Thyroid gland (tissue), 4 donors: ENCODE measurements around the gene BRDT. TPM values are rescaled to one million over a fixed set of nuclear protein-coding genes. Genes with fewer than 3 reads are reported as not detected.

Experiments used
- DNase-seq, 2 donors: peaks; one replicate each; pipeline ENCODE4 v3.0.0-alpha.2; 2019
- H3K27ac ChIP-seq, 3 donors: fragments of 200-600 bp; sonication (generic); 1 replicate in 2 of 3; 2 replicates in 1 of 3; pipeline ENCODE4 v1.5.1; 2016 to 2019; ENCODE audit warnings: mild to moderate bottlenecking in 1 of 3, moderate library complexity in 1 of 3
- H3K27me3 ChIP-seq: fragments of 200-600 bp; sonication (generic); one replicate; pipeline ENCODE4 v1.5.1; 2019
- H3K36me3 ChIP-seq, 2 donors: fragments of 200-600 bp; sonication (generic); one replicate each; pipeline ENCODE4 v1.5.1; 2016 to 2019
- H3K4me1 ChIP-seq, 2 donors: fragments of 200-600 bp; sonication (generic); one replicate each; pipeline ENCODE4 v1.5.1; 2017 to 2019
- H3K4me3 ChIP-seq, 3 donors: fragments of 200-600 bp; sonication (generic); replicated peaks in 1 of 3; 1 replicate in 2 of 3; 2 replicates in 1 of 3; pipeline ENCODE4 v1.5.1; 2016; ENCODE audit warnings: mild to moderate bottlenecking in 1 of 3
- H3K9me3 ChIP-seq: fragments of 200-600 bp; sonication (generic); one replicate; pipeline ENCODE4 v1.5.1; 2017
- POLR2A ChIP-seq, 2 donors: fragments of 450-650 bp; IDR thresholded peaks; one replicate each; pipeline ENCODE4 v1.6.1; 2017; ENCODE audit warnings: antibody characterized with exemption in 2 of 2, mild to moderate bottlenecking in 2 of 2, moderate library complexity in 1 of 2
- WGBS, 2 donors: methylation state at CpG; one replicate each; pipeline ENCODE4 v1.1.5; 2017; 5-methylcytosine and 5-hydroxymethylcytosine counted together
- intact Hi-C: fragments of 100-400 bp; cut with DNase I; formaldehyde crosslinking; loops from one replicate; pipeline ENCODE4 v1.15.1; 2023
- total RNA-seq, 4 donors: library from RNA; depleted of rRNA; stranded (reverse); fragments of >200 nt; gene quantifications; one replicate each; pipeline ENCODE4 v1.2.3, GENCODE V29; 2016
- TF ChIP-seq, protein P1 (sequence below), 6 experiments: fragments of 200-600 bp in 3 of 6; fragments of 450-650 bp in 3 of 6; sonication (generic) in 3 of 6; IDR thresholded peaks; one replicate each; pipeline ENCODE4 v1.5.1; 2016 to 2019; ENCODE audit warnings: antibody characterized with exemption in 6 of 6, mild to moderate bottlenecking in 2 of 6, inconsistent platforms in 1 of 6, moderate library complexity in 1 of 6

Gene BRDT
- total RNA-seq, 4 donors from 2014 or later = 0.81 TPM; not detected in 3

DNA sequence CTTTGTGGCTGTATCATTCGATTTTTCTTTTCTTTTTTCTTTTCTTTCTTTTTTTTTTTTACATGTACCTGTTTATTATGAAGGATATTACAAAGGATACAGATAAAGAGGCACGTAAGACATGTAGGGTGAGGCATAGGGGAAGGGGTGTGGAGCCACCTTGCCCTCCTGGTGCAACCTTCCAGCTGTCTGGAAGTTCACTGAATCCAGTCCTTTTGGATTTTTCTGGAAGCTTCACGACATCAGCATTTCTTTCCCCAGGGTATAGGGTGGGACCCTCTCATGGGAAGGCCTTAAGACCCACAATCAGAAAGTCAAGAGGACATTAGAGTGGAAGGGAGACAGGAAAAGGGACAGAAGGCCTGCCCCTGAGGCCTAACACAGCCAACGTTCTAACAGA lies 33.2 kb upstream of the BRDT start:
- Histone ChIP-seq H3K9me3 (no peaks in the 10 kb centered on the region), H3K36me3 (no peaks in the 10 kb centered on the region), H3K27ac (no peak overlapping the region), H3K4me1 (no peaks in the 10 kb centered on the region), H3K27me3 (no peaks in the 10 kb centered on the region), H3K4me3 (no peak overlapping the region)
- TF ChIP-seq, protein P1, sequence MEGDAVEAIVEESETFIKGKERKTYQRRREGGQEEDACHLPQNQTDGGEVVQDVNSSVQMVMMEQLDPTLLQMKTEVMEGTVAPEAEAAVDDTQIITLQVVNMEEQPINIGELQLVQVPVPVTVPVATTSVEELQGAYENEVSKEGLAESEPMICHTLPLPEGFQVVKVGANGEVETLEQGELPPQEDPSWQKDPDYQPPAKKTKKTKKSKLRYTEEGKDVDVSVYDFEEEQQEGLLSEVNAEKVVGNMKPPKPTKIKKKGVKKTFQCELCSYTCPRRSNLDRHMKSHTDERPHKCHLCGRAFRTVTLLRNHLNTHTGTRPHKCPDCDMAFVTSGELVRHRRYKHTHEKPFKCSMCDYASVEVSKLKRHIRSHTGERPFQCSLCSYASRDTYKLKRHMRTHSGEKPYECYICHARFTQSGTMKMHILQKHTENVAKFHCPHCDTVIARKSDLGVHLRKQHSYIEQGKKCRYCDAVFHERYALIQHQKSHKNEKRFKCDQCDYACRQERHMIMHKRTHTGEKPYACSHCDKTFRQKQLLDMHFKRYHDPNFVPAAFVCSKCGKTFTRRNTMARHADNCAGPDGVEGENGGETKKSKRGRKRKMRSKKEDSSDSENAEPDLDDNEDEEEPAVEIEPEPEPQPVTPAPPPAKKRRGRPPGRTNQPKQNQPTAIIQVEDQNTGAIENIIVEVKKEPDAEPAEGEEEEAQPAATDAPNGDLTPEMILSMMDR (IDR thresholded peaks at IDR 0.05) = no peak
- TF ChIP-seq POLR2A (IDR thresholded peaks at IDR 0.05) = no peak
- 86 to 87% methylated on average over 4 of the region's 4 CpGs for WGBS, 2 donors
- intact Hi-C loops = no loop called here
- DNase-seq = no peak

DNA sequence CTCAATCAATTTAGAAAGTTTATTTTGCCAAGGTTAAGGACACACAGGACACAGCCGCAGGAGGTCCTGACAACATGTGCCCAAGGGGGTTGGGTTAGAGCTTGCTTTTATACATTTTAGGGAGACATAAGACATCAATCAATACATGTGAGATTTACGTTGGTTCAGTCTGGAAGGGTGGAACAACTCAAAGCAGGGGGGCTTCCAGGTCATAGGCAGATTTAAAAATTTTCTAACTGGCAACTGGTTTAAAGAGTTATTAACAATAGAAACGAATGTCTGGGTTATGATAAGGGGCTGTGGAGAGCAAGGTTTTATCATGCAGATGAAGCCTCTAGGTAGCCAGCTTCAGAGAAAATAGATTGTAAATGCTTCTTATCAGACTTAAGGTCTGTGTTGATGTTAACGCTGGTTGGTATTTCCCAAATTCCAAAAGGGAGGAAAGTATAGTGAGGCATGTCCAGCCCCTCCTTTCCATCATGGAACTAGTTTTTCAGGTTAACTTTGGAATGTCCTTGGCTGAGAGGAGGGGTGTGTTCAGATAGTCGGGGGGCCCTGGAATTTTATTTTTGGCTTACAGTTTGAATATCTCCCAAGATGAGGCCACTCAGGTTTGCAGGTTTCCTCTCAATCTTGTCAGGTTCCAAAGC lies 32.3 kb upstream of the BRDT start:
- Histone ChIP-seq H3K4me3 (no peak overlapping the region), H3K4me1 (no peaks in the 10 kb centered on the region), H3K27ac (no peak overlapping the region), H3K36me3 (no peaks in the 10 kb centered on the region), H3K27me3 (no peaks in the 10 kb centered on the region), H3K9me3 (no peaks in the 10 kb centered on the region)
- TF ChIP-seq POLR2A (IDR thresholded peaks at IDR 0.05) = no peak
- TF ChIP-seq, protein P1 (IDR thresholded peaks at IDR 0.05) = no peak
- WGBS, 2 donors = 55 to 58% methylated on average over 5 of the region's 5 CpGs
- intact Hi-C loops = no loop called here
- no peak for DNase-seq

DNA sequence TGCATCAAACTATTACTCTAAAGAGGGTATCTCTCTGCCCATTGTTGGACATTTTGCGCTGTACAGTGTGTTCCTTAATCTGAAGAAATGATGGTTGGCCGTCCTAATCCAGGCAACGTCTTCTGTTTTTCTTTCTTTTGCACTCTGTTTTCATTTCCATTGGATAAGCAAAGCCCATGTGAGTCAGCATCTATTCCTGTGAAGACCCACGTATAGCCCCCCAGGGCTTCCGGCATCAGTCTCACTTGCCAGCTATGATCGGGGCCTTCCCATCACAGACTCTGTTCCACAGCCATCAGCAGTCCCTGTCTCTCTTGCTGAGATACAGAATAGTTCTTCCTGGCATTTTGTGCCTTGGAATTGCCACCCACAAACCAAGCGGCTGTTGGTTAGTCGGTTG lies 29.2 kb upstream of the BRDT start:
- Histone ChIP-seq H3K4me3 (no peak overlapping the region), H3K27ac (no peak overlapping the region), H3K27me3 (no peaks in the 10 kb centered on the region), H3K36me3 (no peaks in the 10 kb centered on the region), H3K4me1 (no peaks in the 10 kb centered on the region), H3K9me3 (no peaks in the 10 kb centered on the region)
- intact Hi-C loops = loop anchor here (10.0 kb wide), 1 partner anchor 635 kb away; no protein-coding TSS in a partner anchor
- 87 to 88% methylated on average over 8 of the region's 8 CpGs for WGBS, 2 donors
- DNase-seq = no peak
- no peak for TF ChIP-seq POLR2A (IDR thresholded peaks at IDR 0.05)
- TF ChIP-seq, protein P1 (IDR thresholded peaks at IDR 0.05) = no peak

DNA sequence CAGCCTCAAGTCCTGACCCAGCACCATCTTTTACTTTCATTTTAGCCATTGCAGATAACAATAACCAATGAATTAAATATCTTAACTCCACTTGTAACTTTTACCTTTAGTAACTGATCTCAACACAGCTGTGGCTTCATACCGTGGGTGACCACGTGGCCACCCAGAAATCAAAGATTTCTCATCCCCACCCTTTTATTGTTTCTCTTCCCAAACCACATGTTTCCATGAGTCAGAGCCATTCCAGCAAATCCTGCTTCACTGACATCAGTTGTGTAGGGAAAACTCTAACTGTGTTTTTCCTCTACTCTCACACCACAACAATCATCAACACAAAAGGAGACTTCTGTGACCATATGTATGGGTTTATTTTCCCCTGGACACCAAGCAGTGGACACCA lies 25.1 kb upstream of the BRDT start:
- 80 to 82% methylated on average over 2 of the region's 2 CpGs for WGBS, 2 donors

More for the DNA sequence above, 25.1 kb upstream of the BRDT start:
- TF ChIP-seq POLR2A (IDR thresholded peaks at IDR 0.05) = no peak
- TF ChIP-seq, protein P1 (IDR thresholded peaks at IDR 0.05) = no peak
- intact Hi-C loops = loop anchor here (10.0 kb wide), 1 partner anchor 639 kb away; no protein-coding TSS in a partner anchor
- Histone ChIP-seq H3K4me1 (peaks cover 0 to 6% of the 10 kb centered on the region in 2 donors), H3K36me3 (no peaks in the 10 kb centered on the region), H3K9me3 (no peaks in the 10 kb centered on the region), H3K4me3 (no peak overlapping the region), H3K27ac (no peak overlapping the region), H3K27me3 (no peaks in the 10 kb centered on the region)
- no peak for DNase-seq
